Measurements from ENCODE around the gene YWHAG. TPM values are rescaled to one million over a fixed set of nuclear protein-coding genes. Genes with fewer than 3 reads are reported as not detected.
"Not testable (repeated sequence)": the region's sequence is repeated elsewhere in the genome, so short reads cannot be mapped to it uniquely, and the experiment has no call there.

Gene YWHAG
- polyA plus RNA-seq, 1 donor (not counting 4 experiments of a cell fraction or from before 2014, with no cell fraction given): 130 TPM

- no peaks in the 10 kb centered on the region for H3K27me3 ChIP-seq (ENCODE audit: control insufficient read depth, extremely low read depth, insufficient read depth, low read length)
- H3K9me1 ChIP-seq (ENCODE audit: control insufficient read depth, extremely low read depth, insufficient read depth, low read length): no peaks in the 10 kb centered on the region
- TF ChIP-seq CTCF (optimal IDR thresholded peaks at IDR 0.05 in 1 of 3, IDR thresholded peaks at IDR 0.05 in 1 of 3, conservative IDR thresholded peaks at IDR 0.05 in 1 of 3; ENCODE audit: extremely low read depth in 1 of 3, insufficient read depth in 2 of 3, low read length in 3 of 3): no peak
- no peak for TF ChIP-seq EZH2 (IDR thresholded peaks at IDR 0.05; ENCODE audit: low read length)
- DNase-seq (ENCODE audit: low read depth, low spot score): no peak
- no peaks in the 10 kb centered on the region for H3K36me3 ChIP-seq (ENCODE audit: control insufficient read depth in 2 of 2, extremely low read depth in 1 of 2, insufficient read depth in 2 of 2, low read length in 2 of 2)
- no peaks in the 10 kb centered on the region for H3K9me3 ChIP-seq (ENCODE audit: control insufficient read depth, low read depth, low read length)
- no peak overlapping the region for H3K27ac ChIP-seq (ENCODE audit: control insufficient read depth, insufficient read depth, low read length)
- H3K9ac ChIP-seq (ENCODE audit: control insufficient read depth, extremely low read depth, insufficient read depth, low read length): peak overlapping the region; percentile 0
- H3K79me2 ChIP-seq (ENCODE audit: control insufficient read depth, insufficient read depth, low read length): no peaks in the 10 kb centered on the region
- peak overlapping the region; percentile 12 for H3K4me2 ChIP-seq (ENCODE audit: control insufficient read depth, extremely low read depth, insufficient read depth, low read depth, low read length)
- no peak overlapping the region for H2AFZ ChIP-seq (ENCODE audit: control insufficient read depth, low read length)
- no peak overlapping the region for H3K4me3 ChIP-seq (ENCODE audit: control insufficient read depth in 2 of 3, extremely low read depth in 1 of 3, insufficient read depth in 2 of 3, low read depth in 1 of 3, low read length in 3 of 3)
- no peak for FAIRE-seq
- no peaks in the 10 kb centered on the region for H4K20me1 ChIP-seq (ENCODE audit: control insufficient read depth, extremely low read depth, insufficient read depth, low read length)
- peaks cover 28% of the 10 kb centered on the region for H3K4me1 ChIP-seq (ENCODE audit: control insufficient read depth, extremely low read depth, insufficient read depth, low read length)
- dilution Hi-C loops (cut with MboI; ENCODE audit: extremely low pct_ligation_motif_present, low sequenced_read_pairs): no loop called here
Observed at GRCh38 chr7:76310102-76310957, 48.5 kb downstream of the YWHAG start.

GRCh38 chr7:76309341-76310101, 49.3 kb downstream of the YWHAG start:
- peaks cover 36% of the 10 kb centered on the region for H3K4me1 ChIP-seq (ENCODE audit: control insufficient read depth, extremely low read depth, insufficient read depth, low read length)
- FAIRE-seq; H3K9me1 ChIP-seq (ENCODE audit: control insufficient read depth, extremely low read depth, insufficient read depth, low read length); H2AFZ ChIP-seq (ENCODE audit: control insufficient read depth, low read length); H3K79me2 ChIP-seq (ENCODE audit: control insufficient read depth, insufficient read depth, low read length); H3K27me3 ChIP-seq (ENCODE audit: control insufficient read depth, extremely low read depth, insufficient read depth, low read length); dilution Hi-C loops (cut with MboI; ENCODE audit: extremely low pct_ligation_motif_present, low sequenced_read_pairs); H4K20me1 ChIP-seq (ENCODE audit: control insufficient read depth, extremely low read depth, insufficient read depth, low read length); H3K9me3 ChIP-seq (ENCODE audit: control insufficient read depth, low read depth, low read length); H3K9ac ChIP-seq (ENCODE audit: control insufficient read depth, extremely low read depth, insufficient read depth, low read length); H3K36me3 ChIP-seq (ENCODE audit: control insufficient read depth in 2 of 2, extremely low read depth in 1 of 2, insufficient read depth in 2 of 2, low read length in 2 of 2); H3K27ac ChIP-seq (ENCODE audit: control insufficient read depth, insufficient read depth, low read length); H3K4me2 ChIP-seq (ENCODE audit: control insufficient read depth, extremely low read depth, insufficient read depth, low read depth, low read length); H3K4me3 ChIP-seq (ENCODE audit: control insufficient read depth in 2 of 3, extremely low read depth in 1 of 3, insufficient read depth in 2 of 3, low read depth in 1 of 3, low read length in 3 of 3); DNase-seq (ENCODE audit: low read depth, low spot score): not testable (repeated sequence)

GRCh38 chr7:76308874-76309273, 49.9 kb downstream of the YWHAG start:
- H2AFZ ChIP-seq (ENCODE audit: control insufficient read depth, low read length); H3K27ac ChIP-seq (ENCODE audit: control insufficient read depth, insufficient read depth, low read length); dilution Hi-C loops (cut with MboI; ENCODE audit: extremely low pct_ligation_motif_present, low sequenced_read_pairs); FAIRE-seq; H4K20me1 ChIP-seq (ENCODE audit: control insufficient read depth, extremely low read depth, insufficient read depth, low read length); H3K27me3 ChIP-seq (ENCODE audit: control insufficient read depth, extremely low read depth, insufficient read depth, low read length); H3K9ac ChIP-seq (ENCODE audit: control insufficient read depth, extremely low read depth, insufficient read depth, low read length); H3K79me2 ChIP-seq (ENCODE audit: control insufficient read depth, insufficient read depth, low read length); DNase-seq (ENCODE audit: low read depth, low spot score); H3K9me3 ChIP-seq (ENCODE audit: control insufficient read depth, low read depth, low read length); H3K4me2 ChIP-seq (ENCODE audit: control insufficient read depth, extremely low read depth, insufficient read depth, low read depth, low read length); H3K9me1 ChIP-seq (ENCODE audit: control insufficient read depth, extremely low read depth, insufficient read depth, low read length); H3K36me3 ChIP-seq (ENCODE audit: control insufficient read depth in 2 of 2, extremely low read depth in 1 of 2, insufficient read depth in 2 of 2, low read length in 2 of 2); H3K4me3 ChIP-seq (ENCODE audit: control insufficient read depth in 2 of 3, extremely low read depth in 1 of 3, insufficient read depth in 2 of 3, low read depth in 1 of 3, low read length in 3 of 3): not testable (repeated sequence)
- peaks cover 40% of the 10 kb centered on the region for H3K4me1 ChIP-seq (ENCODE audit: control insufficient read depth, extremely low read depth, insufficient read depth, low read length)

All from keratinocyte (primary cell).